Gastrocnemius medialis (tissue), 4 donors: Measurements from ENCODE around the gene LSAMP. TPM values are rescaled to one million over a fixed set of nuclear protein-coding genes. Genes with fewer than 3 reads are reported as not detected.

Experiments
- ATAC-seq, 2 donors: fragments of 150-250 bp; one replicate each; pipeline ENCODE4 v1.9.1; 2016
- DNase-seq, 2 donors: peaks; one replicate each; pipeline ENCODE4 v3.0.0-alpha.2; 2019
- H3K27ac ChIP-seq, 4 donors: fragments of 200-600 bp; sonication (generic); 1 replicate in 1 of 4; 2 replicates in 3 of 4; pipeline ENCODE4 v1.5.1; 2016 to 2018; ENCODE audit warnings: mild to moderate bottlenecking in 2 of 4, moderate library complexity in 1 of 4
- H3K27me3 ChIP-seq, 3 donors: fragments of 200-600 bp; sonication (generic) in 2 of 3; 1 replicate in 1 of 3; 2 replicates in 2 of 3; pipeline versions ENCODE4 v1.5.1 to v1.6.0; 2016 to 2019; ENCODE audit warnings: mild to moderate bottlenecking in 1 of 3, moderate library complexity in 1 of 3
- H3K36me3 ChIP-seq, 2 donors: fragments of 200-600 bp; sonication (generic) in 1 of 2; one replicate each; pipeline ENCODE4 v1.5.1; 2017 to 2018
- H3K4me1 ChIP-seq, 2 donors: fragments of 200-600 bp; sonication (generic) in 1 of 2; one replicate each; pipeline ENCODE4 v1.5.1; 2016 to 2017; ENCODE audit warnings: mild to moderate bottlenecking in 2 of 2
- H3K4me3 ChIP-seq, 4 donors: fragments of 200-600 bp; sonication (generic) in 3 of 4; 1 replicate in 1 of 4; 2 replicates in 3 of 4; pipeline ENCODE4 v1.5.1; 2016 to 2019; ENCODE audit warnings: mild to moderate bottlenecking in 2 of 4
- H3K9me3 ChIP-seq, 3 donors: fragments of 200-600 bp; sonication (generic) in 2 of 3; 1 replicate in 1 of 3; 2 replicates in 2 of 3; pipeline ENCODE4 v1.5.1; 2016 to 2019
- CTCF ChIP-seq, 5 experiments: fragments of 450-650 bp in 3 of 5; fragments of 200-600 bp in 2 of 5; sonication (generic) in 2 of 5; IDR thresholded peaks in 4 of 5; conservative IDR thresholded peaks in 1 of 5; 1 replicate in 4 of 5; 2 replicates in 1 of 5; pipeline ENCODE4 v1.5.1; 2016 to 2019; ENCODE audit warnings: antibody characterized with exemption in 5 of 5, mild to moderate bottlenecking in 3 of 5, moderate library complexity in 3 of 5
- POLR2A ChIP-seq, 2 donors: fragments of 450-650 bp; IDR thresholded peaks; one replicate each; pipeline ENCODE4 v1.6.1; 2017; ENCODE audit warnings: antibody characterized with exemption in 2 of 2, mild to moderate bottlenecking in 2 of 2, moderate library complexity in 2 of 2
- in situ Hi-C, 4 donors: fragments of 200-750 bp; cut with MboI; loops; one replicate each; pipeline versions ENCODE4 v1.15.0 to v1.8.0; 2017; ENCODE audit warnings: low sequenced_read_pairs in 4 of 4
- intact Hi-C: fragments of 100-400 bp; cut with DNase I; formaldehyde crosslinking; loops from one replicate; pipeline ENCODE4 v1.15.1; 2023; ENCODE audit warnings: low total_unique reads
- total RNA-seq, 4 donors: library from RNA; depleted of rRNA; stranded (reverse); fragments of >200 nt; gene quantifications; one replicate each; pipeline versions ENCODE4 v1.1.0 to v1.2.3, GENCODE V29; 2016

LSAMP gene
- total RNA-seq, 4 donors from 2014 or later: 0.07 to 0.10 TPM; not detected in 2

- in situ Hi-C loops (no loop called here), intact Hi-C loops (no loop called here)
- TF ChIP-seq CTCF (IDR thresholded peaks at IDR 0.05 in 4 of 5, conservative IDR thresholded peaks at IDR 0.05 in 1 of 5): no peak
- TF ChIP-seq POLR2A (IDR thresholded peaks at IDR 0.05): no peak
- Histone ChIP-seq H3K36me3 (no peaks in the 10 kb centered on the region), H3K4me1 (no peaks in the 10 kb centered on the region), H3K27me3 (no peaks in the 10 kb centered on the region), H3K27ac (no peak overlapping the region), H3K4me3 (no peak overlapping the region), H3K9me3 (no peaks in the 10 kb centered on the region)
- DNase-seq (no peak), ATAC-seq (no peak)
Measured at GRCh38 chr3:116198087-116198486, 247.2 kb downstream of the LSAMP start.

GRCh38 chr3:116192464-116192863, 252.8 kb downstream of the LSAMP start:
- Histone ChIP-seq H3K36me3 (no peaks in the 10 kb centered on the region), H3K9me3 (no peaks in the 10 kb centered on the region), H3K27ac (no peak overlapping the region), H3K4me1 (no peaks in the 10 kb centered on the region), H3K4me3 (no peak overlapping the region), H3K27me3 (no peaks in the 10 kb centered on the region)
- no peak for ATAC-seq
- in situ Hi-C loops: no loop called here
- DNase-seq: no peak
- intact Hi-C loops: no loop called here
- TF ChIP-seq CTCF (IDR thresholded peaks at IDR 0.05 in 4 of 5, conservative IDR thresholded peaks at IDR 0.05 in 1 of 5) (no peak), POLR2A (IDR thresholded peaks at IDR 0.05) (no peak)

GRCh38 chr3:116191409-116191808, 253.9 kb downstream of the LSAMP start:
- H3K27me3 ChIP-seq: no peaks in the 10 kb centered on the region
- in situ Hi-C loops: no loop called here
- H3K4me3 ChIP-seq: no peak overlapping the region
- intact Hi-C loops: no loop called here
- ATAC-seq (no peak), DNase-seq (no peak)
- H3K4me1 ChIP-seq: no peaks in the 10 kb centered on the region
- H3K27ac ChIP-seq: no peak overlapping the region
- no peaks in the 10 kb centered on the region for H3K9me3 ChIP-seq
- TF ChIP-seq CTCF (IDR thresholded peaks at IDR 0.05 in 4 of 5, conservative IDR thresholded peaks at IDR 0.05 in 1 of 5) (no peak), POLR2A (IDR thresholded peaks at IDR 0.05) (no peak)
- no peaks in the 10 kb centered on the region for H3K36me3 ChIP-seq

GRCh38 chr3:116190095-116190494, 255.2 kb downstream of the LSAMP start:
- Histone ChIP-seq H3K36me3 (no peaks in the 10 kb centered on the region), H3K27ac (no peak overlapping the region), H3K4me3 (no peak overlapping the region), H3K27me3 (no peaks in the 10 kb centered on the region), H3K4me1 (no peaks in the 10 kb centered on the region), H3K9me3 (no peaks in the 10 kb centered on the region)
- ATAC-seq: no peak
- in situ Hi-C loops: no loop called here
- DNase-seq: no peak
- intact Hi-C loops: no loop called here
- TF ChIP-seq CTCF (IDR thresholded peaks at IDR 0.05 in 4 of 5, conservative IDR thresholded peaks at IDR 0.05 in 1 of 5): no peak
- no peak for TF ChIP-seq POLR2A (IDR thresholded peaks at IDR 0.05)

GRCh38 chr3:116188231-116188785, 257.0 kb downstream of the LSAMP start:
- in situ Hi-C loops: no loop called here
- Histone ChIP-seq H3K9me3 (no peaks in the 10 kb centered on the region), H3K36me3 (no peaks in the 10 kb centered on the region), H3K4me1 (no peaks in the 10 kb centered on the region), H3K4me3 (no peak overlapping the region), H3K27me3 (no peaks in the 10 kb centered on the region), H3K27ac (no peak overlapping the region)
- TF ChIP-seq CTCF (IDR thresholded peaks at IDR 0.05 in 4 of 5, conservative IDR thresholded peaks at IDR 0.05 in 1 of 5) (no peak), POLR2A (IDR thresholded peaks at IDR 0.05) (no peak)
- DNase-seq (no peak), ATAC-seq (no peak)
- intact Hi-C loops: no loop called here
